Parathyroid adenoma (tissue), 2 donors: ENCODE results near the gene ATL1.

Experiments used
- H2AFZ ChIP-seq: fragments of 300-600 bp; sonication (generic); one replicate; pipeline ENCODE4 v1.7.0; 2017; ENCODE audit warnings: antibody characterized with exemption, mild to moderate bottlenecking
- H3K27ac ChIP-seq: fragments of 300-600 bp; sonication (generic); one replicate; pipeline ENCODE4 v1.7.0; 2017
- H3K27me3 ChIP-seq: fragments of 300-600 bp; sonication (generic); one replicate; pipeline ENCODE4 v1.7.0; 2017; ENCODE audit warnings: low read length; ENCODE audit not compliant: control insufficient read depth, insufficient read depth
- H3K36me3 ChIP-seq: fragments of 300-600 bp; sonication (generic); one replicate; pipeline ENCODE4 v1.7.0; 2017; ENCODE audit warnings: low read length; ENCODE audit not compliant: control insufficient read depth, insufficient read depth
- H3K4me1 ChIP-seq: fragments of 300-600 bp; sonication (generic); one replicate; pipeline ENCODE4 v1.7.0; 2017; ENCODE audit warnings: control low read depth
- H3K4me2 ChIP-seq: fragments of 300-600 bp; sonication (generic); one replicate; pipeline ENCODE4 v1.7.0; 2017; ENCODE audit warnings: low read length
- H3K4me3 ChIP-seq: fragments of 300-600 bp; sonication (generic); one replicate; pipeline ENCODE4 v1.7.0; 2017; ENCODE audit warnings: low read depth, low read length
- H3K79me2 ChIP-seq: fragments of 300-600 bp; sonication (generic); one replicate; pipeline ENCODE4 v1.7.0; 2017; ENCODE audit warnings: control low read depth
- H3K9ac ChIP-seq: fragments of 300-600 bp; sonication (generic); one replicate; pipeline ENCODE4 v1.7.0; 2017; ENCODE audit warnings: mild to moderate bottlenecking
- H3K9me3 ChIP-seq: fragments of 300-600 bp; sonication (generic); one replicate; pipeline ENCODE4 v1.7.0; 2017; ENCODE audit warnings: low read length; ENCODE audit not compliant: control insufficient read depth
- CTCF ChIP-seq: fragments of 300-600 bp; sonication (generic); IDR thresholded peaks from one replicate; pipeline ENCODE4 v1.7.0; 2017; ENCODE audit warnings: antibody characterized with exemption, mild to moderate bottlenecking
- donor health status: primary hyperparathyroidism.

ATL1 gene

GRCh38 chr14:50607181-50607580 is 47.2 kb downstream of the ATL1 start:
- H3K9me3 ChIP-seq: no peaks in the 10 kb centered on the region
- no peak overlapping the region for H3K27ac ChIP-seq
- no peak for TF ChIP-seq CTCF
- H3K4me3 ChIP-seq: no peak overlapping the region
- no peaks in the 10 kb centered on the region for H3K79me2 ChIP-seq
- no peak overlapping the region for H3K4me2 ChIP-seq
- H3K4me1 ChIP-seq: no peaks in the 10 kb centered on the region
- no peaks in the 10 kb centered on the region for H3K27me3 ChIP-seq
- no peak overlapping the region for H2AFZ ChIP-seq
- no peak overlapping the region for H3K9ac ChIP-seq
- H3K36me3 ChIP-seq: no peaks in the 10 kb centered on the region

GRCh38 chr14:50607761-50608160 is 47.8 kb downstream of the ATL1 start:
- Histone ChIP-seq H3K9ac (no peak overlapping the region), H3K4me3 (no peak overlapping the region), H3K27me3 (no peaks in the 10 kb centered on the region), H3K4me1 (no peaks in the 10 kb centered on the region), H3K79me2 (no peaks in the 10 kb centered on the region), H3K4me2 (no peak overlapping the region), H2AFZ (no peak overlapping the region), H3K27ac (no peak overlapping the region), H3K9me3 (no peaks in the 10 kb centered on the region), H3K36me3 (no peaks in the 10 kb centered on the region)
- TF ChIP-seq CTCF: no peak

GRCh38 chr14:50608302-50608851 is 48.4 kb downstream of the ATL1 start:
- H3K27ac ChIP-seq: no peak overlapping the region
- H3K36me3 ChIP-seq: no peaks in the 10 kb centered on the region
- H3K4me3 ChIP-seq: no peak overlapping the region
- H3K9ac ChIP-seq: no peak overlapping the region
- no peaks in the 10 kb centered on the region for H3K27me3 ChIP-seq
- H3K79me2 ChIP-seq: no peaks in the 10 kb centered on the region
- no peak overlapping the region for H2AFZ ChIP-seq
- no peak overlapping the region for H3K4me2 ChIP-seq
- H3K4me1 ChIP-seq: no peaks in the 10 kb centered on the region
- TF ChIP-seq CTCF: no peak
- no peaks in the 10 kb centered on the region for H3K9me3 ChIP-seq

- no peak overlapping the region for H3K4me2 ChIP-seq
- H3K4me3 ChIP-seq: no peak overlapping the region
- H3K4me1 ChIP-seq: no peaks in the 10 kb centered on the region
These were observed 50.5 kb downstream of the ATL1 start for GRCh38 chr14:50610465-50610864.

More at GRCh38 chr14:50610465-50610864, 50.5 kb downstream of the ATL1 start:
- Histone ChIP-seq H3K36me3 (no peaks in the 10 kb centered on the region), H2AFZ (no peak overlapping the region), H3K79me2 (no peaks in the 10 kb centered on the region), H3K27me3 (no peaks in the 10 kb centered on the region), H3K27ac (no peak overlapping the region), H3K9ac (no peak overlapping the region), H3K9me3 (no peaks in the 10 kb centered on the region)
- no peak for TF ChIP-seq CTCF
